Uterus (tissue), 4 donors: ENCODE results near the gene CDC42SE2. TPM values are rescaled to one million over a fixed set of nuclear protein-coding genes. Genes with fewer than 3 reads are reported as not detected.
"Not testable (repeated sequence)": the region's sequence is repeated elsewhere in the genome, so short reads cannot be mapped to it uniquely, and the experiment has no call there.

Experiments
- DNase-seq, 2 donors: peaks; one replicate each; pipeline ENCODE4 v3.0.0-alpha.2; 2019 to 2020
- H3K27ac ChIP-seq, 2 donors: fragments of 200-600 bp; sonication (generic); 1 replicate in 1 of 2; 2 replicates in 1 of 2; pipeline ENCODE4 v1.5.1; 2016 to 2018
- H3K27me3 ChIP-seq, 2 donors: fragments of 200-600 bp; sonication (generic); one replicate each; pipeline ENCODE4 v1.5.1; 2018 to 2019; ENCODE audit warnings: control low read depth in 1 of 2
- H3K36me3 ChIP-seq, 2 donors: fragments of 200-600 bp; sonication (generic); one replicate each; pipeline ENCODE4 v1.5.1; 2019; ENCODE audit warnings: control low read depth in 1 of 2
- H3K4me1 ChIP-seq, 2 donors: fragments of 200-600 bp; sonication (generic); one replicate each; pipeline ENCODE4 v1.5.1; 2018 to 2019; ENCODE audit warnings: control low read depth in 1 of 2
- H3K4me3 ChIP-seq, 2 donors: fragments of 200-600 bp; sonication (generic); 1 replicate in 1 of 2; 2 replicates in 1 of 2; pipeline ENCODE4 v1.5.1; 2018 to 2019; ENCODE audit warnings: mild to moderate bottlenecking in 1 of 2
- H3K9me3 ChIP-seq, 2 donors: fragments of 200-600 bp; sonication (generic); one replicate each; pipeline ENCODE4 v1.5.1; 2019; ENCODE audit warnings: control low read depth in 1 of 2
- CTCF ChIP-seq, 4 experiments: fragments of 200-600 bp in 2 of 4; fragments of 450-650 bp in 2 of 4; sonication (generic) in 2 of 4; IDR thresholded peaks; one replicate each; pipeline ENCODE4 v1.5.1; 2016 to 2019; ENCODE audit warnings: antibody characterized with exemption in 4 of 4, mild to moderate bottlenecking in 2 of 4, moderate library complexity in 1 of 4
- POLR2A ChIP-seq, 2 donors: fragments of 450-650 bp; IDR thresholded peaks; one replicate each; pipeline ENCODE4 v1.6.1; 2016; ENCODE audit warnings: antibody characterized with exemption in 2 of 2, mild to moderate bottlenecking in 1 of 2, moderate library complexity in 1 of 2
- intact Hi-C: fragments of 100-400 bp; cut with DNase I; formaldehyde crosslinking; loops from one replicate; pipeline ENCODE4 v1.15.1; 2023; ENCODE audit warnings: low total_unique reads
- total RNA-seq, 4 donors: library from RNA; depleted of rRNA in 3 of 4; stranded (reverse); fragments of >200 nt in 3 of 4; gene quantifications; one replicate each; pipeline versions ENCODE4 v1.1.0 to v1.2.4, GENCODE V29; 2014 to 2023
- donor health status: DM: yes; HTN: yes; CAD: no.

Gene CDC42SE2
- total RNA-seq, 4 donors from 2014 or later: 4.6 to 62.8 (median 21.9) TPM

DNA sequence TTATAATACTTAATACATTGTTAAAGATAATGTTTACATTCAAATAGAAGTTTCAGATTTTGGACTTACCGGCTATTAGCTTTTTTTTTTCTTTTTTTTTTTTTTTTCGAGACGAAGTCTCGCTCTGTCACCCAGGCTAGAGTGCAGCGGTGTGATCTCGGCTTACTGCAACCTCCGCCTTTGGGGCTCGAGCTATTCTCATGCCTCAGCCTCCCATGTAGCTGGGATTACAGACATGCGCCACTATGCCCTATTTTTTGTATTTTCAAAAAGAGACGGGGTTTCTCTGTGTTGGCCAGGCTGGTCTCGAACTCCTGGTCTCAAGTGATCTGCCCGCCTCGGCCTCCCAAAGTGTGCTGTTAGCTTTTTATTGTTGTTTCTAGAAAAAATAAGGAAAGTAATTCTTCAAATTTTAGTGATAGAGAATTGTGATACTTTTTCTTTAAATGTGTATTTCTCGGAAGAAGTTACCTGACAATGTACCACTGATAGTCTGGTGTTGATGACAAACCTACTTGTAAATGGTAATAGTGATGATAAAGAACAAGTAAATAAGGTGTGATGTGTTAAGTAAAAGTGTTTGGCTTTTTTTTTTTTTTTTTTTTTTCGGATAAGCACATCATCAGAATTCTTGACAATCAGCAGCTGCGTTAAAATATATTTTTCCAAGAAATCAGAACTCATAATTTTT is 2.7 kb downstream of the CDC42SE2 start:
- no peaks in the 10 kb centered on the region for H3K27me3 ChIP-seq
- peaks cover 0 to 6% of the 10 kb centered on the region in 2 donors for H3K4me1 ChIP-seq
- DNase-seq: no peak
- no peaks in the 10 kb centered on the region for H3K36me3 ChIP-seq
- H3K4me3 ChIP-seq: no peak overlapping the region
- no peak overlapping the region for H3K27ac ChIP-seq
- no peaks in the 10 kb centered on the region for H3K9me3 ChIP-seq
- no peak for TF ChIP-seq CTCF (IDR thresholded peaks at IDR 0.05)
- no peak for TF ChIP-seq POLR2A (IDR thresholded peaks at IDR 0.05)
- intact Hi-C loops: no loop called here

- Histone ChIP-seq H3K9me3 (no peaks in the 10 kb centered on the region), H3K36me3 (no peaks in the 10 kb centered on the region), H3K27ac (no peak overlapping the region), H3K4me3 (no peak overlapping the region), H3K4me1 (peaks cover 0 to 6% of the 10 kb centered on the region in 2 donors), H3K27me3 (no peaks in the 10 kb centered on the region)
- intact Hi-C loops: no loop called here
- DNase-seq: no peak
- TF ChIP-seq POLR2A (IDR thresholded peaks at IDR 0.05): no peak
Measured at GRCh38 chr5:131268758-131269370, 5.0 kb downstream of the CDC42SE2 start.

GRCh38 chr5:131270809-131271208 is 7.0 kb downstream of the CDC42SE2 start:
- intact Hi-C loops: no loop called here
- no peaks in the 10 kb centered on the region for H3K36me3 ChIP-seq
- TF ChIP-seq CTCF (IDR thresholded peaks at IDR 0.05) (no peak), POLR2A (IDR thresholded peaks at IDR 0.05) (no peak)
- no peak overlapping the region for H3K27ac ChIP-seq
- no peaks in the 10 kb centered on the region for H3K27me3 ChIP-seq
- H3K4me3 ChIP-seq: no peak overlapping the region
- DNase-seq: no peak
- no peaks in the 10 kb centered on the region for H3K9me3 ChIP-seq
- H3K4me1 ChIP-seq: peaks cover 0 to under 1% of the 10 kb centered on the region in 2 donors

GRCh38 chr5:131271888-131272287 is 8.0 kb downstream of the CDC42SE2 start:
- DNase-seq, H3K27ac ChIP-seq, intact Hi-C loops, H3K4me1 ChIP-seq, H3K9me3 ChIP-seq, H3K27me3 ChIP-seq, H3K36me3 ChIP-seq, H3K4me3 ChIP-seq: not testable (repeated sequence)

GRCh38 chr5:131272307-131272706 is 8.5 kb downstream of the CDC42SE2 start:
- Histone ChIP-seq H3K27me3 (no peaks in the 10 kb centered on the region), H3K4me3 (no peak overlapping the region), H3K36me3 (no peaks in the 10 kb centered on the region), H3K27ac (no peak overlapping the region), H3K9me3 (no peaks in the 10 kb centered on the region), H3K4me1 (no peaks in the 10 kb centered on the region)
- intact Hi-C loops: no loop called here
- TF ChIP-seq CTCF (IDR thresholded peaks at IDR 0.05) (no peak), POLR2A (IDR thresholded peaks at IDR 0.05) (no peak)
- DNase-seq: no peak

DNA sequence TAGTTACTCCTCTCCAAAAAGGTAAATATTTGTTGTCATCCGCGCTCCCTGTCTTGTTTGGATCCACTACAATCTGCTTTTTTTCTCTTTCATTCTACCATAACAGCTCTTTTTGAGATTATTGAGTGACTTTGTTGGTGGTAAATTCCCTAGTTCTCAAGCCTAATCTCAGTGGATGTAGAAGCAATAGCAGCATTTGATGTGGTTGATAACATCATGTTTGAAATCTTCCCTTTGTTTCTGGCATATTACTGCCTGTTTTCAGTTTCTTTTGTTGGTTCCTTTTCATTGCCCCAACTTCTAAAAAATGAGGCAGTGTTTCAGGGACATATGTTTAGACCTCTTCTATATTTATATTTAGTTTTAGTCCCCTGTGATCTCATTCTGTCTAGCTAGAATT is 8.9 kb downstream of the CDC42SE2 start:
- H3K4me1 ChIP-seq: no peaks in the 10 kb centered on the region
- H3K4me3 ChIP-seq: no peak overlapping the region
- H3K36me3 ChIP-seq: no peaks in the 10 kb centered on the region
- no peak for DNase-seq
- H3K9me3 ChIP-seq: no peaks in the 10 kb centered on the region
- TF ChIP-seq CTCF (IDR thresholded peaks at IDR 0.05): no peak
- TF ChIP-seq POLR2A (IDR thresholded peaks at IDR 0.05): no peak
- H3K27ac ChIP-seq: no peak overlapping the region
- no peaks in the 10 kb centered on the region for H3K27me3 ChIP-seq
- intact Hi-C loops: no loop called here
